Dendritic cell treated with granulocyte-macrophage colony-stimulating factor and Interleukin-4, amounts not matched to agents 40 ng/mL and 50 ng/mL, for 4 days (primary cell): ENCODE data around the gene LIPH.
A peak's percentile ranks its signal among the peaks of the same experiment; 100 is the strongest.
"Not testable (repeated sequence)": the region's sequence is repeated elsewhere in the genome, so short reads cannot be mapped to it uniquely, and the experiment has no call there.

Experiments used
- H3K27ac Mint-ChIP-seq: one replicate; pipeline ENCODE4 v1.8.0; 2022; ENCODE audit warnings: mild to moderate bottlenecking, mixed read lengths
- H3K27me3 Mint-ChIP-seq: one replicate; pipeline ENCODE4 v1.8.0; 2022; ENCODE audit warnings: mild to moderate bottlenecking, mixed read lengths
- H3K36me3 Mint-ChIP-seq: one replicate; pipeline ENCODE4 v1.8.0; 2022; ENCODE audit warnings: low read depth, mixed read lengths
- H3K4me1 Mint-ChIP-seq: one replicate; pipeline ENCODE4 v1.8.0; 2022; ENCODE audit warnings: low read depth, mixed read lengths
- H3K4me3 Mint-ChIP-seq: one replicate; pipeline ENCODE4 v1.8.0; 2022; ENCODE audit warnings: mild to moderate bottlenecking, moderate library complexity, mixed read lengths
- H3K9me3 Mint-ChIP-seq: one replicate; pipeline ENCODE4 v1.8.0; 2022; ENCODE audit warnings: mixed read lengths
- intact Hi-C: fragments of 100-400 bp; cut with micrococcal nuclease; formaldehyde crosslinking; loops from one replicate; pipeline ENCODE4 v1.15.0; 2022

LIPH gene

GRCh38 chr3:185552358-185552877 is at the start of gene LIPH:
Gene LIPH (minus strand): TSS chr3:185552588. CDS start chr3:185552471, 117 bp downstream.
- Mint-ChIP-seq H3K4me3 (no peak within 1 kb of the TSS), H3K27me3 (no peaks in the 10 kb centered on the region), H3K27ac (no peak within 1 kb of the TSS), H3K36me3 (no peaks in the 10 kb centered on the region), H3K9me3 (no peaks in the 10 kb centered on the region), H3K4me1 (no peaks in the 10 kb centered on the region)
- intact Hi-C loops: no loop called here

GRCh38 chr3:185595526-185595925 is 43.1 kb upstream of the LIPH start:
- H3K9me3 Mint-ChIP-seq: no peaks in the 10 kb centered on the region
- peaks cover 27% of the 10 kb centered on the region for H3K4me1 Mint-ChIP-seq
- no peak overlapping the region for H3K4me3 Mint-ChIP-seq
- no peaks in the 10 kb centered on the region for H3K27me3 Mint-ChIP-seq
- intact Hi-C loops: no loop called here
- H3K27ac Mint-ChIP-seq: no peak overlapping the region
- H3K36me3 Mint-ChIP-seq: peaks cover 56% of the 10 kb centered on the region

- no peaks in the 10 kb centered on the region for H3K9me3 Mint-ChIP-seq
- H3K36me3 Mint-ChIP-seq: peaks cover 47% of the 10 kb centered on the region
- H3K4me1 Mint-ChIP-seq: peaks cover 22% of the 10 kb centered on the region
- H3K27ac Mint-ChIP-seq: no peak overlapping the region
- no peak overlapping the region for H3K4me3 Mint-ChIP-seq
- intact Hi-C loops: no loop called here
- no peaks in the 10 kb centered on the region for H3K27me3 Mint-ChIP-seq
Observed at GRCh38 chr3:185594073-185594472, 41.7 kb upstream of the LIPH start.

- H3K36me3 Mint-ChIP-seq: peaks cover 24% of the 10 kb centered on the region
- H3K4me1 Mint-ChIP-seq: peaks cover 24% of the 10 kb centered on the region
- H3K9me3 Mint-ChIP-seq: no peaks in the 10 kb centered on the region
- intact Hi-C loops: no loop called here
- H3K27ac Mint-ChIP-seq: peak overlapping the region; percentile 98
- no peaks in the 10 kb centered on the region for H3K27me3 Mint-ChIP-seq
- peak overlapping the region; percentile 87 for H3K4me3 Mint-ChIP-seq
Observed at GRCh38 chr3:185586686-185587039, 34.3 kb upstream of the LIPH start.

GRCh38 chr3:185585859-185586685 is 33.7 kb upstream of the LIPH start, which contains the start of gene SENP2:
Gene SENP2 (plus strand): TSS chr3:185586295. CDS start chr3:185586414, 119 bp downstream.
- Mint-ChIP-seq H3K36me3 (peaks cover 18% of the 10 kb centered on the region), H3K4me3 (peak within 1 kb of the TSS; percentile 87), H3K9me3 (no peaks in the 10 kb centered on the region), H3K4me1 (peaks cover 24% of the 10 kb centered on the region), H3K27me3 (no peaks in the 10 kb centered on the region), H3K27ac (peak within 1 kb of the TSS; percentile 98)
- intact Hi-C loops: no loop called here

- peaks cover 13% of the 10 kb centered on the region for H3K36me3 Mint-ChIP-seq
- intact Hi-C loops: no loop called here
- H3K27ac Mint-ChIP-seq: peak overlapping the region; percentile 98
- no peaks in the 10 kb centered on the region for H3K9me3 Mint-ChIP-seq
- no peaks in the 10 kb centered on the region for H3K27me3 Mint-ChIP-seq
- peak overlapping the region; percentile 87 for H3K4me3 Mint-ChIP-seq
- H3K4me1 Mint-ChIP-seq: peaks cover 24% of the 10 kb centered on the region
Observed at GRCh38 chr3:185585518-185585858, 33.1 kb upstream of the LIPH start.

- intact Hi-C loops: no loop called here
- Mint-ChIP-seq H3K4me3 (no peak overlapping the region), H3K36me3 (peaks cover 8% of the 10 kb centered on the region), H3K9me3 (no peaks in the 10 kb centered on the region), H3K27ac (peak overlapping the region; percentile 34), H3K4me1 (peaks cover 24% of the 10 kb centered on the region), H3K27me3 (no peaks in the 10 kb centered on the region)
Observed at GRCh38 chr3:185584686-185585085, 32.3 kb upstream of the LIPH start.

- no peak overlapping the region for H3K4me3 Mint-ChIP-seq
- intact Hi-C loops: no loop called here
Observed at GRCh38 chr3:185583925-185584324, 31.5 kb upstream of the LIPH start.

GRCh38 chr3:185582871-185583270 is 30.5 kb upstream of the LIPH start:
- H3K36me3 Mint-ChIP-seq: peaks cover 8% of the 10 kb centered on the region
- H3K27me3 Mint-ChIP-seq: no peaks in the 10 kb centered on the region
- no peak overlapping the region for H3K27ac Mint-ChIP-seq
- H3K4me3 Mint-ChIP-seq: no peak overlapping the region
- no peaks in the 10 kb centered on the region for H3K9me3 Mint-ChIP-seq
- peaks cover 15% of the 10 kb centered on the region for H3K4me1 Mint-ChIP-seq
- intact Hi-C loops: no loop called here

More at GRCh38 chr3:185583925-185584324, 31.5 kb upstream of the LIPH start:
- Mint-ChIP-seq H3K36me3 (peaks cover 8% of the 10 kb centered on the region), H3K9me3 (no peaks in the 10 kb centered on the region), H3K4me1 (peaks cover 24% of the 10 kb centered on the region), H3K27me3 (no peaks in the 10 kb centered on the region), H3K27ac (no peak overlapping the region)

- H3K9me3 Mint-ChIP-seq: no peaks in the 10 kb centered on the region
- H3K36me3 Mint-ChIP-seq: peaks cover 8% of the 10 kb centered on the region
- H3K4me3 Mint-ChIP-seq: no peak overlapping the region
- H3K27ac Mint-ChIP-seq: no peak overlapping the region
- H3K27me3 Mint-ChIP-seq: no peaks in the 10 kb centered on the region
- peaks cover 13% of the 10 kb centered on the region for H3K4me1 Mint-ChIP-seq
- intact Hi-C loops: no loop called here
Observed at GRCh38 chr3:185582236-185582635, 29.8 kb upstream of the LIPH start.

GRCh38 chr3:185575108-185575869 is 22.9 kb upstream of the LIPH start:
- not testable (repeated sequence) for H3K4me1 Mint-ChIP-seq, H3K4me3 Mint-ChIP-seq, H3K27me3 Mint-ChIP-seq, H3K36me3 Mint-ChIP-seq, H3K27ac Mint-ChIP-seq
- H3K9me3 Mint-ChIP-seq: peaks cover 27% of the 10 kb centered on the region
- intact Hi-C loops: loop anchor here (5.0 to 10.0 kb wide), 2 partner anchors 78 to 220 kb away; partner anchors contain the start of gene TMEM41A

- intact Hi-C loops: loop anchor here (10.0 kb wide), 1 partner anchor 217 kb away; no protein-coding TSS in a partner anchor
- no peak overlapping the region for H3K4me3 Mint-ChIP-seq
- H3K9me3 Mint-ChIP-seq: peaks cover 29% of the 10 kb centered on the region
- H3K27ac Mint-ChIP-seq: no peak overlapping the region
- no peaks in the 10 kb centered on the region for H3K36me3 Mint-ChIP-seq
- no peaks in the 10 kb centered on the region for H3K27me3 Mint-ChIP-seq
- no peaks in the 10 kb centered on the region for H3K4me1 Mint-ChIP-seq
Observed at GRCh38 chr3:185572183-185572582, 19.8 kb upstream of the LIPH start.

- no peaks in the 10 kb centered on the region for H3K9me3 Mint-ChIP-seq
- H3K36me3 Mint-ChIP-seq: no peaks in the 10 kb centered on the region
- peaks cover 2% of the 10 kb centered on the region for H3K27me3 Mint-ChIP-seq
- no peak overlapping the region for H3K4me3 Mint-ChIP-seq
- H3K4me1 Mint-ChIP-seq: peaks cover 24% of the 10 kb centered on the region
- peak overlapping the region; percentile 74 for H3K27ac Mint-ChIP-seq
- intact Hi-C loops: no loop called here
Observed at GRCh38 chr3:185561958-185562357, 9.6 kb upstream of the LIPH start.

GRCh38 chr3:185561374-185561943 is 9.1 kb upstream of the LIPH start:
- intact Hi-C loops: no loop called here
- Mint-ChIP-seq H3K27me3 (peaks cover 2% of the 10 kb centered on the region), H3K4me3 (no peak overlapping the region), H3K9me3 (no peaks in the 10 kb centered on the region), H3K4me1 (peaks cover 24% of the 10 kb centered on the region), H3K27ac (peak overlapping the region; percentile 74), H3K36me3 (no peaks in the 10 kb centered on the region)
